ENCODE data around the gene CEP41. TPM values are rescaled to one million over a fixed set of nuclear protein-coding genes. Genes with fewer than 3 reads are reported as not detected.

CEP41 gene
- total RNA-seq, 4 donors from 2014 or later: 4.4 to 9.6 (median 5.3) TPM

DNA sequence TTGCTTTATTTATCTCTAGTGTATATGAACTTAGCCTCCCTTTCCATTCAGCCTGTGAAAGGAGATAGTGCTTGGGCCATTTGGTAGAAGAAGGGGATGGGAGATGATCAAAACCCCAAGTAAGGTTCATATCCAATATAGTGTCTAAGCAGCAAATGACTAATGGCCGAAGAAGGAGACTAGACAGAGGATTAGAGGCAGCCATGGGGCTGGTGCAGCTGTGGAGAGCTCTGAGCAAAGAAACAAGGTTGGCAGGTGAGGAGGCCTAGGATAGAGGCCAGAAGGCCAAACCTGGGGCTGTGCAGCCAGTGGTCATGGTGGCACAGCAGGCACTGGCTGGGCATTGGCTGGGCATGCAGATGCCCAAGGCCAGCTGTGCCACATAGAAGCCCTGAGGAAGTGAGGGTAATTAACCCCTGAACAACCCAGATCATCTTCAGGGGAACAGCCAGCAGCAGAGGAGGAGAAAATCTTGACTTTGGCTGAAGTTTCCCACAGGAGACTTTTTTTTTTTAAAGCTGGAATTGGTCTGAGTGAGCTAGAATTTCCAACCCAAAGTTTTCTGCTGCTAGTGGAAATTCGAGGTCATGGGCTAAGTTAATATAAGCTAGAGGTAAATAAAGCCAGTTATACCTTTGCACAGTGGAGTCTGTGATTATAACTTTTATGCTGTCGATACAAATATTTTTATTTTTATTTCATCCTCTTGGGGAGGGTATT, 70.8 kb downstream of the CEP41 start:
- no peaks in the 10 kb centered on the region for H3K27me3 ChIP-seq
- H3K9me3 ChIP-seq: no peaks in the 10 kb centered on the region
- peak overlapping the region in 1 of 4 donors; percentile 71 for H3K27ac ChIP-seq
- H3K36me3 ChIP-seq: no peaks in the 10 kb centered on the region
- TF ChIP-seq POLR2A (IDR thresholded peaks at IDR 0.05) (no peak), EP300 (IDR thresholded peaks at IDR 0.05) (no peak)
- TF ChIP-seq, protein P1, sequence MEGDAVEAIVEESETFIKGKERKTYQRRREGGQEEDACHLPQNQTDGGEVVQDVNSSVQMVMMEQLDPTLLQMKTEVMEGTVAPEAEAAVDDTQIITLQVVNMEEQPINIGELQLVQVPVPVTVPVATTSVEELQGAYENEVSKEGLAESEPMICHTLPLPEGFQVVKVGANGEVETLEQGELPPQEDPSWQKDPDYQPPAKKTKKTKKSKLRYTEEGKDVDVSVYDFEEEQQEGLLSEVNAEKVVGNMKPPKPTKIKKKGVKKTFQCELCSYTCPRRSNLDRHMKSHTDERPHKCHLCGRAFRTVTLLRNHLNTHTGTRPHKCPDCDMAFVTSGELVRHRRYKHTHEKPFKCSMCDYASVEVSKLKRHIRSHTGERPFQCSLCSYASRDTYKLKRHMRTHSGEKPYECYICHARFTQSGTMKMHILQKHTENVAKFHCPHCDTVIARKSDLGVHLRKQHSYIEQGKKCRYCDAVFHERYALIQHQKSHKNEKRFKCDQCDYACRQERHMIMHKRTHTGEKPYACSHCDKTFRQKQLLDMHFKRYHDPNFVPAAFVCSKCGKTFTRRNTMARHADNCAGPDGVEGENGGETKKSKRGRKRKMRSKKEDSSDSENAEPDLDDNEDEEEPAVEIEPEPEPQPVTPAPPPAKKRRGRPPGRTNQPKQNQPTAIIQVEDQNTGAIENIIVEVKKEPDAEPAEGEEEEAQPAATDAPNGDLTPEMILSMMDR (IDR thresholded peaks at IDR 0.05): no peak
- DNase-seq (ENCODE audit: low spot score in 2 of 2): no peak
- no peak overlapping the region for H3K4me3 ChIP-seq
- peaks cover 0 to 62% (median 22%) of the 10 kb centered on the region in 4 donors for H3K4me1 ChIP-seq
- 41 to 57% methylated on average over 3 of the region's 3 CpGs for WGBS, 2 donors

DNA sequence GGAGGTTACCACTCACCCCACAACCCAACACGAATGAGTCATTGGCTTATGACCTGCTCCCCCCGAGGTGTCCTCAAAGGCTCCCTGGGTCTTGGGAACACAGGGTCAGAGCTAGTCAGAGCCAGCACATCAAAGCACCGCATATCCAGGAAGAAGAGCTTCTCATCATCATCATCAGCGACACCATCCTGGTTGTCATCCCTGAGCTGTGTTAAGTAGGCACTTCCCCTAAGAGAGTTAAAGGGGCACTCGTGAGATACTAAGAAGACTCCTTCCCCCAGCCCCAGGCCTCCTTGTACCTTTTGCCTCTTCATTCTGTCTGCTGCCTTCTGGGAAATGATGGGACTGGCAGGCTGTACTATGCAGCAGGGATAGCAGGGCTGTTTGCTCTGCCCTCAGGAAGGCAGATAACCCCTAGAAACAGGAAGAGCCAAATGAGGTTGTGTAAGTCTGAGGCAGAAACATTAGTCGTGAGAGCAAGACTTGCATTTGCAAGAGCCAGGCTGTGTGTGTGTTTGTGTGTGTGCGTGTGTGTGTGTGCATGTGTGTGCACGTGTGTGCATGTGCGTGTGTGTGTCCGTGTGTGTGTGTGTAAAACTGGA, 71.6 kb downstream of the CEP41 start:
- peaks cover 0 to 62% (median 21%) of the 10 kb centered on the region in 4 donors for H3K4me1 ChIP-seq
- TF ChIP-seq EP300 (IDR thresholded peaks at IDR 0.05): no peak
- no peak for TF ChIP-seq POLR2A (IDR thresholded peaks at IDR 0.05)
- TF ChIP-seq, protein P1 (IDR thresholded peaks at IDR 0.05): no peak
- 35 to 50% methylated on average over 10 of the region's 10 CpGs for WGBS, 2 donors

DNA sequence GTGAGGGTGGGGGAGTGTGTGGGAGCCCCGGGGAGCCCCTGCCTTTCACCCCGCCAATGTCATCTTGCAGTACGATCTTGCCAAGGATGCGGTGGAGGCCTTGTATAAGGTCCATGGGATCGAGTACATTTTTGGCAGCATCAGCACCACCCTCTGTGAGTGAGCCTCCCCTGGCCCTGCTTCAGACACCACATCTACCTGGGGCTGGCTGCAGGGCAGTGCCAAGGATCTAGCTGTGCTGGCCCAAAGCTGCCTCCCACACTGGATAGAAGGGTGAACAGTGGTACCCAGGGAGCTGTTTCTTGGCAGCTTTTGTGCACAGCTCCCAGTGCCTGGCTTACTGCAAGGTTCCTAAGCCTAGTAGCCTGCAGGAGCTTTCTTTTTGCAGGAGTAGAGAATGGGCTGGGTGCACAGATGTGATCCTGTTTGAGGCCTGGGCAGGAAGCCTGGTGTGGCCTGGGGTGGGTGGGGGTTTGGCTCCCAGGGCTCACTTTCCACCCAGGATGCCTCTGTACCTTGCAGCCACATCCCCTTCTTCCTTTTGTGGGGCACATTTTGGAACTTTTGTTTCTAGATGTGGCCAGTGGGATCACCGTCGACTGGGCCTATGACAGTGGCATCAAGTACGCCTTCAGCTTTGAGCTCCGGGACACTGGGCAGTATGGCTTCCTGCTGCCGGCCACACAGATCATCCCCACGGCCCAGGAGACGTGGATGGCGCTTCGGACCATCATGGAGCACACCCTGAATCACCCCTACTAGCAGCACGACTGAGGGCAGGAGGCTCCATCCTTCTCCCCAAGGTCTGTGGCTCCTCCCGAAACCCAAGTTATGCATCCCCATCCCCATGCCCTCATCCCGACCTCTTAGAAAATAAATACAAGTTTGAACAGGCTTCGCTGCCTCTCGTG, 72.7 kb downstream of the CEP41 start:
- TF ChIP-seq EP300 (IDR thresholded peaks at IDR 0.05): no peak
- TF ChIP-seq, protein P1 (IDR thresholded peaks at IDR 0.05): no peak
- no peak for TF ChIP-seq POLR2A (IDR thresholded peaks at IDR 0.05)
- Histone ChIP-seq H3K27me3 (no peaks in the 10 kb centered on the region), H3K4me1 (peaks cover 0 to 50% (median 12%) of the 10 kb centered on the region in 4 donors), H3K4me3 (no peak overlapping the region), H3K9me3 (no peaks in the 10 kb centered on the region), H3K27ac (no peak overlapping the region), H3K36me3 (no peaks in the 10 kb centered on the region)
- DNase-seq (ENCODE audit: low spot score in 2 of 2): no peak
- WGBS, 2 donors: 89 to 93% methylated on average over 18 to 19 of the region's 19 CpGs

More for the DNA sequence above, 71.6 kb downstream of the CEP41 start:
- DNase-seq (ENCODE audit: low spot score in 2 of 2): no peak
- Histone ChIP-seq H3K27me3 (no peaks in the 10 kb centered on the region), H3K4me3 (no peak overlapping the region), H3K36me3 (no peaks in the 10 kb centered on the region), H3K27ac (peak overlapping the region in 1 of 4 donors; percentile 8), H3K9me3 (no peaks in the 10 kb centered on the region)

DNA sequence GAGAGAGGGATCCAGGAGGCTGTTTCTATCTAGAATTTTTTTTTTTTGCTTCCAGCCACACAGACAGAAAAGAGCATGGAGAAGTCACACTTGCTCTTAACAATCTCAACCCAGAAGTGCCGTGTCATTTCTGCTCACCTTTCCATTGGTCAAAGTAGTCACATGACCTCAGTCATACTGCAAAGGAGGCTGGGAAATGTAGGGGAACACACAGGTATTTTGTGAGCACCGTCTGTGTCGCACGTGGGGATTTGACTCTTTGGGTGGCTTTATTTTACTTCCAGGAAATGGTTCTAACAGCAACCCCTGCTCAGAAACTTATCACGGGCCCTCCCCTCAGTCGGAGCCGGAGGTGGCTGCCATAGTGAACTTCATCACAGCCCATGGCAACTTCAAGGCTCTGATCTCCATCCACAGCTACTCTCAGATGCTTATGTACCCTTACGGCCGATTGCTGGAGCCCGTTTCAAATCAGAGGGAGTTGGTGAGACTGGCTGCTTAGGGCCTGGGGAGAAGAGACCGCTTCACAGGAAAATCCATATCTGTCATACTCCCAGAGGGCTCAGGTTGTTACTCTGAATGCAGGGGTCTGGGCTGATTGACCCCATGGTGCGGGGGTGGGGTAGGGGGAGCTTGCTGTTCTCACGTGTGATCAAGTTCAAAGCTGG, 73.6 kb downstream of the CEP41 start:
- 92 to 93% methylated on average over 13 of the region's 13 CpGs for WGBS, 2 donors
- H3K36me3 ChIP-seq: no peaks in the 10 kb centered on the region
- H3K27me3 ChIP-seq: no peaks in the 10 kb centered on the region
- DNase-seq (ENCODE audit: low spot score in 2 of 2): no peak
- no peak for TF ChIP-seq POLR2A (IDR thresholded peaks at IDR 0.05)
- TF ChIP-seq EP300 (IDR thresholded peaks at IDR 0.05): no peak
- H3K4me1 ChIP-seq: peaks cover 0 to 42% (median 4%) of the 10 kb centered on the region in 4 donors
- no peak overlapping the region for H3K4me3 ChIP-seq
- H3K27ac ChIP-seq: no peak overlapping the region
- no peaks in the 10 kb centered on the region for H3K9me3 ChIP-seq

DNA sequence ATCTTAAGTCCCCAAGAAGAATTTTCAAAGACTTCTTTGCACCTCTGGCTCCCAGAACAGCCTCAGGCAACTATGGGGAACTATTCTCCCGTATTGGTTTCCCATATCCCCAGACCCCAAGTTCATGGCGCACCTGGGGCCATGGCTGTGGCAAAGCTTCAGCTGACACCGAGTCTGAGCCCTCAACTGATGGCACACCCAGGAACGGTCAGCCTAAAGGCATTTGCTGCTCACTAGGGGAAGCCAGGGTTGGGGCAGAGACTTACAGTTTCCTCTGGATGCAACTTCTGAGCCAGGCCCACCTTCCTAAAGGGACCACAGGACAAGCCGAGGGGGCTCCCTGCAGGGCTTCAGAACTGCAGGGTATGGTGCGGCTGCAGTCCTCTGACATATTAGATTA, 74.3 kb downstream of the CEP41 start:
- H3K36me3 ChIP-seq: no peaks in the 10 kb centered on the region
- no peak overlapping the region for H3K27ac ChIP-seq
- DNase-seq (ENCODE audit: low spot score in 2 of 2): no peak
- TF ChIP-seq POLR2A (IDR thresholded peaks at IDR 0.05) (no peak), EP300 (IDR thresholded peaks at IDR 0.05) (no peak)
- TF ChIP-seq, protein P1 (IDR thresholded peaks at IDR 0.05): no peak
- H3K4me1 ChIP-seq: peaks cover 0 to 38% (median 4%) of the 10 kb centered on the region in 4 donors
- no peak overlapping the region for H3K4me3 ChIP-seq
- WGBS, 2 donors: 89 to 92% methylated on average over 6 of the region's 6 CpGs
- H3K27me3 ChIP-seq: no peaks in the 10 kb centered on the region
- H3K9me3 ChIP-seq: no peaks in the 10 kb centered on the region
